ENCODE results near the gene R3HDM2. TPM values are rescaled to one million over a fixed set of nuclear protein-coding genes. Genes with fewer than 3 reads are reported as not detected.

The R3HDM2 gene
- polyA plus RNA-seq, 1 donor from 2014 or later = 11.1 TPM

- H3K27me3 ChIP-seq (ENCODE audit: insufficient read depth, low read depth, low read length) = no peaks in the 10 kb centered on the region
- H3K79me2 ChIP-seq (replicated peaks; ENCODE audit: insufficient read depth, low read length) = no peaks in the 10 kb centered on the region
- TF ChIP-seq MXI1 (conservative IDR thresholded peaks at IDR 0.05; ENCODE audit: poor library complexity, severe bottlenecking) (no peak), RAD21 (conservative IDR thresholded peaks at IDR 0.05) (no peak)
- H3K9me3 ChIP-seq (ENCODE audit: low read length) = no peaks in the 10 kb centered on the region
- H4K20me1 ChIP-seq (ENCODE audit: insufficient read depth) = no peaks in the 10 kb centered on the region
- H3F3A ChIP-seq (ENCODE audit: insufficient read depth, low read length, poor library complexity, severe bottlenecking) = no peaks in the 10 kb centered on the region
- no peaks in the 10 kb centered on the region for H3K36me3 ChIP-seq (ENCODE audit: insufficient read depth, low read length)
- H3K9me2 ChIP-seq (ENCODE audit: insufficient read depth, low read length) = no peaks in the 10 kb centered on the region
- H3K9ac ChIP-seq (ENCODE audit: low read length) = no peak overlapping the region
- H3K27ac ChIP-seq (ENCODE audit: low read length) = no peak overlapping the region
- H3K4me3 ChIP-seq (ENCODE audit: low read length) = no peak overlapping the region
- no peak overlapping the region for H3K4me2 ChIP-seq (ENCODE audit: low read length)
- no peak overlapping the region for H2AFZ ChIP-seq (ENCODE audit: low read depth, low read length)
These were observed 224.9 kb downstream of the R3HDM2 start for GRCh38 chr12:57205931-57206330.

- H3K36me3 ChIP-seq (ENCODE audit: insufficient read depth, low read length) = no peaks in the 10 kb centered on the region
These were observed 225.7 kb downstream of the R3HDM2 start for GRCh38 chr12:57205186-57205585.

GRCh38 chr12:57204454-57204853 is 226.4 kb downstream of the R3HDM2 start:
- no peak overlapping the region for H3K4me3 ChIP-seq (ENCODE audit: low read length)
- no peak for TF ChIP-seq REST (IDR thresholded peaks at IDR 0.05; ENCODE audit: borderline replicate concordance)
- TF ChIP-seq POLR2AphosphoS5 (IDR thresholded peaks at IDR 0.05) = no peak
- TF ChIP-seq CTCF (IDR thresholded peaks at IDR 0.05; ENCODE audit: poor library complexity, severe bottlenecking) = no peak
- no peak for TF ChIP-seq MXI1 (conservative IDR thresholded peaks at IDR 0.05; ENCODE audit: poor library complexity, severe bottlenecking)
- TF ChIP-seq TAF1 (IDR thresholded peaks at IDR 0.05; ENCODE audit: low read depth) = no peak
- TF ChIP-seq EP300 (conservative IDR thresholded peaks at IDR 0.05; ENCODE audit: poor library complexity, severe bottlenecking) = no peak
- TF ChIP-seq RAD21 (conservative IDR thresholded peaks at IDR 0.05) = no peak
- no peak for TF ChIP-seq EZH2 (IDR thresholded peaks at IDR 0.05; ENCODE audit: borderline replicate concordance, insufficient read depth, low read length, poor library complexity, severe bottlenecking)
- no peak for TF ChIP-seq SMC3 (conservative IDR thresholded peaks at IDR 0.05; ENCODE audit: poor library complexity)
- no peaks in the 10 kb centered on the region for H3K79me2 ChIP-seq (replicated peaks; ENCODE audit: insufficient read depth, low read length)
- no peak overlapping the region for H3K27ac ChIP-seq (ENCODE audit: low read length)
- no peaks in the 10 kb centered on the region for H3K9me3 ChIP-seq (ENCODE audit: low read length)
- no peaks in the 10 kb centered on the region for H4K20me1 ChIP-seq (ENCODE audit: insufficient read depth)
- no peak overlapping the region for H3K4me2 ChIP-seq (ENCODE audit: low read length)
- H3K9me2 ChIP-seq (ENCODE audit: insufficient read depth, low read length) = no peaks in the 10 kb centered on the region
- no peaks in the 10 kb centered on the region for H3K27me3 ChIP-seq (ENCODE audit: insufficient read depth, low read depth, low read length)
- no peak overlapping the region for H2AFZ ChIP-seq (ENCODE audit: low read depth, low read length)
- H3K9ac ChIP-seq (ENCODE audit: low read length) = no peak overlapping the region
- no peaks in the 10 kb centered on the region for H3F3A ChIP-seq (ENCODE audit: insufficient read depth, low read length, poor library complexity, severe bottlenecking)
- H3K36me3 ChIP-seq (ENCODE audit: insufficient read depth, low read length) = peaks cover 2% of the 10 kb centered on the region

More at GRCh38 chr12:57205186-57205585, 225.7 kb downstream of the R3HDM2 start:
- TF ChIP-seq REST (IDR thresholded peaks at IDR 0.05; ENCODE audit: borderline replicate concordance) = no peak
- no peak for TF ChIP-seq EZH2 (IDR thresholded peaks at IDR 0.05; ENCODE audit: borderline replicate concordance, insufficient read depth, low read length, poor library complexity, severe bottlenecking)
- no peak overlapping the region for H3K4me2 ChIP-seq (ENCODE audit: low read length)
- no peaks in the 10 kb centered on the region for H3K9me2 ChIP-seq (ENCODE audit: insufficient read depth, low read length)
- no peaks in the 10 kb centered on the region for H3K27me3 ChIP-seq (ENCODE audit: insufficient read depth, low read depth, low read length)
- H3K9me3 ChIP-seq (ENCODE audit: low read length) = no peaks in the 10 kb centered on the region
- H3F3A ChIP-seq (ENCODE audit: insufficient read depth, low read length, poor library complexity, severe bottlenecking) = no peaks in the 10 kb centered on the region
- H3K4me3 ChIP-seq (ENCODE audit: low read length) = no peak overlapping the region
- no peaks in the 10 kb centered on the region for H4K20me1 ChIP-seq (ENCODE audit: insufficient read depth)
- H2AFZ ChIP-seq (ENCODE audit: low read depth, low read length) = no peak overlapping the region
- H3K9ac ChIP-seq (ENCODE audit: low read length) = no peak overlapping the region
- H3K79me2 ChIP-seq (replicated peaks; ENCODE audit: insufficient read depth, low read length) = no peaks in the 10 kb centered on the region
- H3K27ac ChIP-seq (ENCODE audit: low read length) = no peak overlapping the region

Data from neural cell (in vitro differentiated cells).